T-cell (primary cell): Measurements from ENCODE around the gene LSM5. TPM values are rescaled to one million over a fixed set of nuclear protein-coding genes. Genes with fewer than 3 reads are reported as not detected.

Experiments used
- ATAC-seq, 4 experiments: fragments of 200-7000 bp in 3 of 4; fragments of 150-1000 bp in 1 of 4; cut with Tn5 transposase; replicated peaks in 1 of 4; 1 replicate in 3 of 4; 2 replicates in 1 of 4; pipeline ENCODE4 v1.10.0; 2021; ENCODE audit warnings: moderate library complexity in 3 of 4, mild to moderate bottlenecking in 2 of 4, moderate number of reproducible peaks in 1 of 4
- CTCF ChIA-PET, 2 donors: fragments of 300-600 bp; sonication (Branson Sonifier 250); formaldehyde crosslinking; loops; one replicate each; lab custom pipeline; 2022; ENCODE audit warnings: antibody characterized with exemption in 2 of 2; lab: Charles Lee
- POLR2A ChIA-PET, 2 donors: fragments of 300-600 bp; sonication (Branson Sonifier 250); formaldehyde crosslinking; loops; one replicate each; lab custom pipeline; 2022; ENCODE audit warnings: antibody characterized with exemption in 2 of 2; lab: Charles Lee
- DNase-seq, 35 experiments: peaks; one replicate each; pipeline versions ENCODE4 v3.0.0 to v3.0.0-alpha.2; 2013 to 2023
- H3K27ac ChIP-seq: one replicate; pipeline ENCODE4 v1.5.1; 2013; ENCODE audit warnings: low read length
- H3K27me3 ChIP-seq, 2 experiments: replicated peaks in 1 of 2; 1 replicate in 1 of 2; 2 replicates in 1 of 2; pipeline versions ENCODE4 v1.6.1 to v1.7.0; 2013; ENCODE audit warnings: low read length in 1 of 2, mixed read lengths in 1 of 2; ENCODE audit not compliant: control insufficient read depth in 2 of 2, insufficient read depth in 2 of 2; ENCODE audit errors: extremely low read depth in 1 of 2
- H3K36me3 ChIP-seq, 2 donors: 1 replicate in 1 of 2; 2 replicates in 1 of 2; pipeline versions ENCODE4 v1.6.1 to v1.7.0; 2013; ENCODE audit warnings: low read length in 1 of 2; ENCODE audit not compliant: control insufficient read depth in 2 of 2, insufficient read depth in 1 of 2; ENCODE audit errors: extremely low read depth in 1 of 2
- H3K4me1 ChIP-seq, 2 experiments: 1 replicate in 1 of 2; 2 replicates in 1 of 2; pipeline versions ENCODE4 v1.6.1 to v1.7.0; 2013; ENCODE audit warnings: low read length in 2 of 2, mixed read lengths in 1 of 2; ENCODE audit not compliant: insufficient read depth in 2 of 2, control insufficient read depth in 1 of 2; ENCODE audit errors: extremely low read depth in 1 of 2
- H3K4me3 ChIP-seq, 2 donors: 1 replicate in 1 of 2; 2 replicates in 1 of 2; pipeline versions ENCODE4 v1.5.1 to v1.7.0; 2013; ENCODE audit warnings: mild to moderate bottlenecking in 2 of 2, low read length in 1 of 2, moderate library complexity in 1 of 2; ENCODE audit not compliant: control insufficient read depth in 1 of 2; ENCODE audit errors: extremely low read depth in 1 of 2
- H3K9me3 ChIP-seq: 2 replicates; pipeline ENCODE4 v1.7.0; 2013
- H3K27ac Mint-ChIP-seq, 2 donors: one replicate each; pipeline ENCODE4 v1.8.0; 2020 to 2021; ENCODE audit warnings: mild to moderate bottlenecking in 2 of 2, mixed read lengths in 2 of 2
- H3K27me3 Mint-ChIP-seq, 2 donors: one replicate each; pipeline ENCODE4 v1.8.0; 2021 to 2022; ENCODE audit warnings: mixed read lengths in 2 of 2
- H3K36me3 Mint-ChIP-seq: one replicate; pipeline ENCODE4 v1.8.0; 2021; ENCODE audit warnings: mixed read lengths
- H3K4me1 Mint-ChIP-seq, 3 donors: one replicate each; pipeline ENCODE4 v1.8.0; 2020 to 2022; ENCODE audit warnings: mixed read lengths in 3 of 3, mild to moderate bottlenecking in 1 of 3
- H3K4me3 Mint-ChIP-seq, 3 donors: one replicate each; pipeline ENCODE4 v1.8.0; 2020 to 2022; ENCODE audit warnings: mild to moderate bottlenecking in 3 of 3, mixed read lengths in 3 of 3, moderate library complexity in 3 of 3
- H3K9me3 Mint-ChIP-seq, 3 donors: one replicate each; pipeline ENCODE4 v1.8.0; 2020 to 2022; ENCODE audit warnings: mixed read lengths in 3 of 3
- WGBS: methylation state at CpG from one replicate; pipeline ENCODE4 v1.1.5; 2013; ENCODE audit warnings: missing lambda C conversion rate; ENCODE audit not compliant: insufficient coverage; 5-methylcytosine and 5-hydroxymethylcytosine counted together
- total RNA-seq, 35 experiments: library from RNA in 6 of 35; stranded (reverse) in 6 of 35; fragments of 120-200 nt in 1 of 35; gene quantifications; one replicate each; pipeline versions ENCODE4 v1.2.1 to v1.2.4 and lab custom pipeline; 2013 to 2026

Gene LSM5
- total RNA-seq, 5 donors from 2014 or later (not counting 1 experiment from before 2014, with no cell fraction given) = 26.7 to 31.6 (median 29.3) TPM

- peaks cover 0 to 5% of the 10 kb centered on the region in 2 experiments for H3K27me3 ChIP-seq
- no peak overlapping the region for H3K4me3 ChIP-seq
- no peaks in the 10 kb centered on the region for H3K4me1 Mint-ChIP-seq
- H3K9me3 Mint-ChIP-seq = peaks cover 0 to 10% (median 10%) of the 10 kb centered on the region in 3 donors
- CTCF ChIA-PET = no interaction called here
- peaks cover 10 to 19% of the 10 kb centered on the region in 2 donors for H3K27me3 Mint-ChIP-seq
- H3K4me1 ChIP-seq = no peaks in the 10 kb centered on the region
- DNase-seq (no peak), ATAC-seq (no peak)
- no peak overlapping the region for H3K4me3 Mint-ChIP-seq
- no peaks in the 10 kb centered on the region for H3K36me3 ChIP-seq
- no peaks in the 10 kb centered on the region for H3K36me3 Mint-ChIP-seq
- no peaks in the 10 kb centered on the region for H3K9me3 ChIP-seq
- no CpG with 5 or more reads among the region's 2 CpGs for WGBS
- no peak overlapping the region for H3K27ac ChIP-seq
- POLR2A ChIA-PET = no interaction called here
- H3K27ac Mint-ChIP-seq = no peak overlapping the region
Measured at GRCh38 chr7:32447218-32447617, 43.0 kb downstream of the LSM5 start.

DNA sequence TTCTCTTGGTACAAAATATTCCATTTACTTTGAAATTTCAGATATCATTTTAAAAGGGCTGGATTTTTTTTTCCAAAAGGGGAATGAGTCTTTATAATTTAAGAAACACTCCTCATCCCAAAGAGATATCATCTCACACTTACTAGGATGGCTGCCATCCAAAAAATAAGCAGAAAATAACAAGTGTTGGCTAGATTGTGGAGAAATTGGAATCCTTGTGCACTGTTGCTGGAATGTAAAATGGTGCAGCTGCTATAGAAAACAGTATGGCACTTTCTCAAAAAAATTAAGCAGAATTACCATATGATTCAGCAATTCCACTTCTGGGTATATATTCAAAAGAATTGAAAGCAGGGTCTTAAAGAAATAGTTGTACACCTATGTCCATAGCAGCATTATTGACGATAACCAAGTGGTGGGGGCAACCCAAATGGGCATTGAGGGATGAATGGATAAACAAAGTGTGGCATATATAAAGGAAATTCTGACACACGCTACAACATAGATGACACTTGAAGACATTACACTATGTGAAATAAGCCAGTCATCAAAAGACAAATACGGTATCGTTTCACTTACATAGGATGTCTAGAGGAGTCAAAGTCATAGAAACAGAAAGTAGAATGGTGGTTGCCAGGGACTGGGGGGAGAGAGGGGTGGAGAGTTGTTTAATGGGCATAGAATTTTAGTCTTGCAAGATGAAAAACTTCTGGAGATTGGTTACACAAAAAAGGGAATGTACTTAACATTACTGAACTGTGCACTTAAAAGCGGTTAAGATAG lies 53.8 kb downstream of the LSM5 start:
- H3K36me3 ChIP-seq = no peaks in the 10 kb centered on the region
- H3K4me3 ChIP-seq = no peak overlapping the region
- POLR2A ChIA-PET = no interaction called here
- ATAC-seq = no peak
- 92% methylated on average over 2 of the region's 5 CpGs for WGBS
- Mint-ChIP-seq H3K9me3 (no peaks in the 10 kb centered on the region), H3K4me1 (no peaks in the 10 kb centered on the region), H3K4me3 (no peak overlapping the region), H3K27me3 (peaks cover 10 to 17% of the 10 kb centered on the region in 2 donors), H3K36me3 (no peaks in the 10 kb centered on the region), H3K27ac (no peak overlapping the region)
- H3K9me3 ChIP-seq = no peaks in the 10 kb centered on the region
- no peaks in the 10 kb centered on the region for H3K4me1 ChIP-seq
- H3K27me3 ChIP-seq = peaks cover 0 to 10% of the 10 kb centered on the region in 2 experiments
- DNase-seq = no peak
- H3K27ac ChIP-seq = no peak overlapping the region
- CTCF ChIA-PET = no interaction called here

Other genes with a start within 250 kb of the LSM5 start
- gene AVL9, start 5.1 kb upstream of the LSM5 start, total RNA-seq = 10 to 100 TPM; 39.3 to 44.9 (median 39.7) TPM